Loucy (cell line): ENCODE data around the gene DDX6.

Source experiments
- EZH2phosphoT487 ChIP-seq: fragments of 200-600 bp; IDR thresholded peaks from 2 replicates; pipeline ENCODE4 v1.6.1; 2018; ENCODE audit warnings: antibody characterized with exemption, mild to moderate bottlenecking, moderate library complexity, borderline replicate concordance
- TF ChIP-seq, protein P1 (sequence below): fragments of 200-600 bp; sonication (generic); conservative IDR thresholded peaks from 2 replicates; pipeline ENCODE4 v1.5.1; 2014; ENCODE audit warnings: mild to moderate bottlenecking, antibody characterized with exemption, low read length

DNA sequence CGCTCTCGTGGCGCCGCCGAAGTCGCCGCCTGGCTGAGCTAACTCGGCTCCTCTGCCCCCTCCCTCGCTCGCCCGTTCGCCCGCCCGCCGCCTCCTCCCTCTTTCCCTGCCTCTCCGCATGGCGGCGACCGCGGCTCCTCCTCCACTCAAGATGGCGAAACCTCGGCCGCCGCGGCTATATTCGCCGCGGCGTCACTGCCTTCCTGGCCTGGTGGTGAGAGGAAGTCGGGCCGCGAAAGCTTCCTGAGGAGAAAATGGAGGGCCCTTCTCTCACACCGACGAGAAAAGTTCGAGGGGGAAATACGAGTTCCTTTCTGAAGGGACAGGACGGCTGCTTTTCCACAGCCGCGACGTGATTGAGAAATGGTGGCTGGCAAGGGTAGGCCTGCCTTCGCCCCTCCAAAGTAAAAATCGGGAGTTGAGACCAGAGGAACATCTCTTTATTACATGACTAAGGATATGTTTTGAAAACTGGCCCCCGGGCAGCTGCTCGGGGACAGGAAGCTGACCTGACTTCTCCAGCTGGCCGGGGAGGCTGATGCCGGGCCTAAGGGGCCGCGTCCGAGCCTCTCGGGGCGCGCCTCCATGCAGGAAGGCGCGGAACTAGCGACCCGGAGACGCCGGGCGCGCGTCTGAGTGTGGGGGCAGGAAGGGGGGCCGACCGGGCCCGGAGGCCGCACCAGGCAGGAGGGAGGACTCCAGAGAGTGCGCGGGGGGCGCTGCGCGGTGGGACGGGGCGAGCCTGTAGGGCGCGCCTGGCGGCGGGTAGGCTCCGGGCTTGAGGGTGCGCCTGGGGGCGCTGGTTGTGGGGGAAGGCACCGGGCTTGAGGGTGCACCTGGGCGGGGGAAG, at the start of gene DDX6:
- TF ChIP-seq, protein P1, sequence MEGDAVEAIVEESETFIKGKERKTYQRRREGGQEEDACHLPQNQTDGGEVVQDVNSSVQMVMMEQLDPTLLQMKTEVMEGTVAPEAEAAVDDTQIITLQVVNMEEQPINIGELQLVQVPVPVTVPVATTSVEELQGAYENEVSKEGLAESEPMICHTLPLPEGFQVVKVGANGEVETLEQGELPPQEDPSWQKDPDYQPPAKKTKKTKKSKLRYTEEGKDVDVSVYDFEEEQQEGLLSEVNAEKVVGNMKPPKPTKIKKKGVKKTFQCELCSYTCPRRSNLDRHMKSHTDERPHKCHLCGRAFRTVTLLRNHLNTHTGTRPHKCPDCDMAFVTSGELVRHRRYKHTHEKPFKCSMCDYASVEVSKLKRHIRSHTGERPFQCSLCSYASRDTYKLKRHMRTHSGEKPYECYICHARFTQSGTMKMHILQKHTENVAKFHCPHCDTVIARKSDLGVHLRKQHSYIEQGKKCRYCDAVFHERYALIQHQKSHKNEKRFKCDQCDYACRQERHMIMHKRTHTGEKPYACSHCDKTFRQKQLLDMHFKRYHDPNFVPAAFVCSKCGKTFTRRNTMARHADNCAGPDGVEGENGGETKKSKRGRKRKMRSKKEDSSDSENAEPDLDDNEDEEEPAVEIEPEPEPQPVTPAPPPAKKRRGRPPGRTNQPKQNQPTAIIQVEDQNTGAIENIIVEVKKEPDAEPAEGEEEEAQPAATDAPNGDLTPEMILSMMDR: peak; percentile 39
- no peak for TF ChIP-seq EZH2phosphoT487
